Testis (tissue), 2 donors: ENCODE data around the gene NINL.

Source experiments
- POLR2A ChIP-seq: fragments of 450-650 bp; IDR thresholded peaks from one replicate; pipeline ENCODE4 v1.6.1; 2017; ENCODE audit warnings: antibody characterized with exemption, mild to moderate bottlenecking, moderate library complexity
- TF ChIP-seq, protein P1 (sequence below), 3 experiments: fragments of 450-650 bp in 2 of 3; fragments of 200-600 bp in 1 of 3; sonication (generic) in 1 of 3; IDR thresholded peaks; one replicate each; pipeline ENCODE4 v1.5.1; 2016 to 2019; ENCODE audit warnings: antibody characterized with exemption in 3 of 3, mild to moderate bottlenecking in 2 of 3, moderate library complexity in 1 of 3

DNA sequence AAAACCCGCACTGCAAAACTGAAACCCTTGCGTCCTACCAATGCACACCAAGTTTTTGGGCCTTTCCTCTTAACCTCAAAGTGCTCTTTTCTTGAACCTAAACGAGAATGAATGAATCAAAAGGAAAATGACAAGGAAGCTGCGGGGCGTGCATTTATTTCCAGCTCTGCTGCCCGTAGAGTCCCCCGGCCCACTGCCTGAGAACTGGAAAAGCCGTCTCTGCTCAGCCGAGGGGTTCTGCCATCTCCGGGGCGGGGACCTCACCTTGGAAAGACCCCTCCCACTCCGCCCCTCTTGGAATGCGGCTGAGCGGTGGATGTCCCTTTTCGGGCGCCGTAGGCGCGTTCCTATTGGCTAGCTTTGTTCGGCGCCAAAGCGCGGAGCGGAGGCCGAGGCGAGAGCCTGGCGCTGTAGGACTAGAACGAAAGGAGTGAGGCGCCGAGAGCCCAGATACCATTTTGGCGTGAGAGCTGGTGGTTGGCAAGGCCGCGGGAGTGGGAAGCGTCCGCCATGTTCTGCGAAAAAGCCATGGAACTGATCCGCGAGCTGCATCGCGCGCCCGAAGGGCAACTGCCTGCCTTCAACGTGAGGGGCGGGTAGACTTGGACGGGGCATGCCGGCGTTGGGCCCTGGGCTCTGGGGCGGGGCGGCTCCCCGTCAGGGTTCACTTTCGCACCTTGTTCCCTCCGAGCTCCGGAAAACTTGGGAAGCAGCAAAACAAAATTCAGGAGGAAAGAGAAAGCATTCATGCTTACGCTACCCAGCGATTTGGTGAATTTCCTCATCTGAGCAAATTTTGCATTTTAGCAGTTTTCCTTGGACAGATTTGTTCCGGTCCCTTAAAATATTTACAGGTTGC, 177.8 kb downstream of the NINL start, which contains the start of gene GINS1:
- TF ChIP-seq, protein P1, sequence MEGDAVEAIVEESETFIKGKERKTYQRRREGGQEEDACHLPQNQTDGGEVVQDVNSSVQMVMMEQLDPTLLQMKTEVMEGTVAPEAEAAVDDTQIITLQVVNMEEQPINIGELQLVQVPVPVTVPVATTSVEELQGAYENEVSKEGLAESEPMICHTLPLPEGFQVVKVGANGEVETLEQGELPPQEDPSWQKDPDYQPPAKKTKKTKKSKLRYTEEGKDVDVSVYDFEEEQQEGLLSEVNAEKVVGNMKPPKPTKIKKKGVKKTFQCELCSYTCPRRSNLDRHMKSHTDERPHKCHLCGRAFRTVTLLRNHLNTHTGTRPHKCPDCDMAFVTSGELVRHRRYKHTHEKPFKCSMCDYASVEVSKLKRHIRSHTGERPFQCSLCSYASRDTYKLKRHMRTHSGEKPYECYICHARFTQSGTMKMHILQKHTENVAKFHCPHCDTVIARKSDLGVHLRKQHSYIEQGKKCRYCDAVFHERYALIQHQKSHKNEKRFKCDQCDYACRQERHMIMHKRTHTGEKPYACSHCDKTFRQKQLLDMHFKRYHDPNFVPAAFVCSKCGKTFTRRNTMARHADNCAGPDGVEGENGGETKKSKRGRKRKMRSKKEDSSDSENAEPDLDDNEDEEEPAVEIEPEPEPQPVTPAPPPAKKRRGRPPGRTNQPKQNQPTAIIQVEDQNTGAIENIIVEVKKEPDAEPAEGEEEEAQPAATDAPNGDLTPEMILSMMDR (IDR thresholded peaks at IDR 0.05): no peak
- TF ChIP-seq POLR2A: no peak
